Fibroblast of skin of right quadriceps (primary cell): ENCODE results near the gene WDR33.

Source experiments
- DNase-seq: peaks from one replicate; pipeline ENCODE4 v3.0.0-alpha.2; 2013

Gene WDR33

DNA sequence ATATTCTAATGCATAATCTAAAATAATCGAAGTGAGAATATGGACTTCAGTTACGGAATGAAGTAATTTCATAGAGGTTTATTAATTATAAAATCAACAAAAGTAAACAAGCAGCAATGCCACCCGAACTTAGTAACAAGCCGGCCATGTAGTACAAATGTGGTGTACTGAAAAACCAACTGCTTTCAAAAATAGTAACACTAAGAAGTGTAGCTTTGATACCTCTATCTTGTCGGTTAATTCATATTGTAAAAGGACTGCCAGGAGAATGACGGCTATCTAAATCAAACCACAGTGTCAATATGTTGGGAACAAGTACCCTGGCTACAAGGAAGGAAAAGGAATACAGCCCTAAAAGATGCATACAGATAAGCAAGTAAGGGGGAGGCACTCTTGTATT lies 48.5 kb downstream of the WDR33 start:
- no peak for DNase-seq

DNA sequence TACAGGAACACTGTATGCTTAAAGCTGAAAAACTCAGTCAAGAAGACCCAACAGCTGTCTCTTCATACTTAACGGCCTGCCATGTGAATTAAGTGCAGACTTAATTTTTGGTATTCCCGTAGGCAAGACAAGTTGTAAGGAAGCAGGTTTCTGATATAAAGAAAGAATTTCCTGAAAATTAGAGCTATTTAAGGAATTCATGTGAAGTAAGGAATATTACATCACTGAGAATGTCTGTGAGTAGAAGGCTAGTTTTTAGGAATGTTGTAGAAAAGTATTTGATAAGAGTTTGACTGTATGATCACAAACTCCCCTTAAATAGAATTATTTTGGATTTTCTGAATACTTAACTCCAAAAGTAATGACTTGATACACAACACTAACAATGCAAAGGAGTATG lies 51.0 kb downstream of the WDR33 start:
- no peak for DNase-seq

DNA sequence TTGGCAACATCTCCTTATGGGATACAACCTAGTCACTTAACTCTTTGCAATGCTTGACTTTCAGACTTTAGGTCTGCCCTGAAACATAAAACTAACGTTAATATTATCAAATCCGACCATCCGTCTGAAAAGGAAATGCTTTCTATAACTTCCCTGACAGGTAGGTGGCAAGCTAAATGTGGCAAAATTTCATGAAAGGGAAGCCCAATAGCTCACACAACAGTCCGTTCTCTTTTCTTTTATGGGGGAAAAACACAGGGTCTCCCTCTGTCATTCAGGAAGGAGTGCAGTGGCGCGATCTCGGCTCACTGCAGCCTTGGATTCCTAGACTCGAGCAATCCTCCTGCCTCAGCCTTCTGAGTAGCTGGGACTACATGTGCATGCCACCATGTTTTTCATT lies 56.8 kb downstream of the WDR33 start:
- DNase-seq: no peak

DNA sequence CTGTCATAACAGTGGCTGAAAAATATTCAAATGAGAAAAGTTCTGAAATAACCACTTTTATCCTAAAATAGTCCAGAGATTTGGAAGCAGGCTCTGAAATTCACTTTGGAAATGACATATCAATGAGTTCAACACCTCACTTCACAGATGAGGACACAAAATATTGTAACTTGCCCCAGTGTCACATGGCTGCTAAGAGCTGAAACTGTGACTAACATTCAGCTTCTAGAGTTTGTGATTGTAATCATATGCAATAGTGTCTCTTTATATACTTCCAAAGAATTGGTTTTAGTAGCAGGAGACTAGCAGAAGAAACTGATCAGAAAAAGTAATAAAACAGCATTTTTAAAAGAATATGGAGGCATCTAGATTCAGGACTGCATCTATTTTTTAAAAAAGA lies 57.6 kb downstream of the WDR33 start:
- DNase-seq: no peak

DNA sequence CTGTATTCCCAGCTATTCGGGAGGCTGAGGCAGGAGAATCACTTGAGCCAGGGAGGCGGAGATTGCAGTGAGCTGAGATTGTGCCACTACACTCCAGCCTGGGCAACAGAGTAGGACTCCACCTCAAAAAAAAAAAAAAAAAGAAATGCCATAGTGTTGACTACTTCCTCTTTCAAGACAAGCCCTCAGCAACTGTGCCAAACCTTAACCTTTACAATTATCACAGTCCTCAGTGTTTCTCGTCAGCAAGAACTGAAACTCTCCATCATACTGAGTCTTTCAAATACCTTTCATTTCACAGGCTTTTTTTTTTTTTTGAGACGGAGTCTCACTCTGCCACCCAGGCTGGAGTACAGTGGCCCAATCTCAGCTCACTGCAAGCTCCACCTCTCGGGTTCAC lies 61.4 kb downstream of the WDR33 start:
- peak; percentile 15 for DNase-seq

DNA sequence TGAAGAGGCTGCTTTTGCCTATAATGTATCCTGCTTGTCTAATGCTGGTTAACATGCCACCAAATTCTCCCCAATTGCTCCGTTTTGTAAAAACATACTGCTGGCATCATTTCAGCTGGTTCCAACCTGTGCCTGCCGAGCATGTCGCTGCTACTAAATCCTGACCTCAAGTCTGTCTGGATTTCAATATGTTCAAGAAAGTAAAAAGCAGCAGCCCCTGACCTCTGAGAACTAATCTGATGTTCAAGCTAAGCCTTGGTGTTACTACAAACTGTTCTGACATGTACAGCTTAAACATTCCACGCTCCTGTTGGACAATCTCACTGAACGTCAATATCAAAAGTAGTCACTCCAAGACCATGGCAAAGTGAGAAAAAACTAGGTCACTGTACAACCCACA lies 63.4 kb downstream of the WDR33 start:
- no peak for DNase-seq

DNA sequence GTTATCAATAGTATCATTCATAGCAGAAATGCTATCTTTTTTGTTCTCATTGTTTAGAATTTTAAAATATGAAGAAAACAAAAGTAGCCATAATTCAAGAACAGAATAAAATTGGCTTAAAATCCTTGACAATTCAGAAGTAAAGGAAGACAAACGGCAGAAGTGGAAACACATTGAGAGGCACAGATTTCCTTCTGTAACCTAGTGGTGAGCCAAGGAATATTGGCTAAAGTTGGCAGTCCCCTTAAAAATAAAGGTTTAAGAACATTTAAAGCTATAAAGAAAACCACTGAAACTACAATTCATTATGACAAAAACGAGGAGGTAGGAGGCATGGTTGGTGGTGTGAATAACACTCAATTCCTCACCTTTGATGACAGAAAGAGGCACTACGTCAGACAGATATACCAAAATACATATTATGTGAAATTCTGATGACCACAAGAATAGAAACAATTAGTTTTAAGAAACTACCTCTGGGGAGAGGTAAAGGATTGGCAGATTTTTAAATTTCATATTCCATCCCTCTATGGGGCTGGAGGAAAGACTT lies 67.4 kb downstream of the WDR33 start:
- no peak for DNase-seq

DNA sequence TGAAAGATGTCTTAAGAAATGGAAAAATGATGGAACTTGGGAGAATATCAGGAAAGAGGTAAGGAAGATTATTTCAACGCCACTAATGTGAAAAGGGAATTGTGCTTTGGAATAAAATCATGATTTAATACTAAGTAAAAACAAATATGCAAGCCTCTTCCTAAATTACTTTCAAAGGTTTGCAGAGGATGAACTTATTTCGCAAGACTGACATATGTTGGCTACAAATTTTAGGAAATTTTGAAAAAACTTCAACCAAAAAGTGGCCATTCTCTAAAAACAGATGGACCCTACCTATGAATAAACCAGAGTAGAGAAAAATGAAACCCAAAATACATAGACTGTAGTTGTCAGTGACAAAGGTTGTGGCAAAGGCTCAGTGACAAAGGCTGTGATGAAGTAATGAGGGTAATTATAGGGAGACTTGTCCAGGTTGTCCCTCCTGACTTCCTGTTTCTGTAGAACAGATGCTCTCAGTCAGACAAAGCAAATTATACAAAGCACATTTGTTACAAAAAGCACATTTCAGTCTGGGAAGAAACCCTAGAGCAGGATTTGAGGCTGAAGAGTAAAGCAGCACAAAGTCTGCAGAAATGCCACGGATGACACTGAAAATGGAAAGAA lies 70.2 kb downstream of the WDR33 start:
- DNase-seq: no peak

DNA sequence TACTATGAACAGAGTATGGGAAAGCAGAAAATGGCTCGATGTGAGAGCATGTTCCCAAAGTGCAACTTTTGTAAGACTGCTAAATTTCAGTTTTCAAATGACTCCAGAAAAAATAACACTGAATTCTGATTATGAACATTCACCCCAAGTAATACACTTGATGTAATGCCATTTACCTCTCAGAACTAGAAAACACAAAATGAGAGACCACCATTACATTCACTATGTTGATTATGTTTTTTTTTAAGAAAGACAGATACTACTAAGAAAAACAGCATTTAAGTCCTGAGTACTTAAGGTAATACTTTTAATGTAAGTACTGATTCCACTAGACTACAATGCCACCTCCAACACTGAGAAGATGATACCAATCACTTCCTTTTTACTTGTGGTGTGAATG lies 71.2 kb downstream of the WDR33 start:
- DNase-seq: no peak

DNA sequence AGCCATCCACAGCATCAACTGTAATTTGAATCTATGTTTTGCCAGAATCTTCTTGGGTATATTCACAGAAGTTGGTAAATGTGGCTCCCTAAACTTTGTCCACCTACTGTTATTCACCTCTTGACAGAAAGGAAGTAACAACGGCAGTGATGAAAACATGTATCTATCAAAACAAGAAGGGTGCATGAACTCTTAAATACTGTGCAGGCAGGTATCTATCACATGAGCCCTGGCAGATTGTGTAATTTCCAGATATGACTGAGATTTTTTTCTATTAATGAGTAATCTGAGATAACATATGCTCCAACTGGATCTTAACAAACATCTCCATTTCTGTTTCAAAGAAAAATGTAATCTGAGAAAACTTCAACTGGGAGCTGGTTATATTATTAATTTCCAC lies 73.1 kb downstream of the WDR33 start:
- no peak for DNase-seq

DNA sequence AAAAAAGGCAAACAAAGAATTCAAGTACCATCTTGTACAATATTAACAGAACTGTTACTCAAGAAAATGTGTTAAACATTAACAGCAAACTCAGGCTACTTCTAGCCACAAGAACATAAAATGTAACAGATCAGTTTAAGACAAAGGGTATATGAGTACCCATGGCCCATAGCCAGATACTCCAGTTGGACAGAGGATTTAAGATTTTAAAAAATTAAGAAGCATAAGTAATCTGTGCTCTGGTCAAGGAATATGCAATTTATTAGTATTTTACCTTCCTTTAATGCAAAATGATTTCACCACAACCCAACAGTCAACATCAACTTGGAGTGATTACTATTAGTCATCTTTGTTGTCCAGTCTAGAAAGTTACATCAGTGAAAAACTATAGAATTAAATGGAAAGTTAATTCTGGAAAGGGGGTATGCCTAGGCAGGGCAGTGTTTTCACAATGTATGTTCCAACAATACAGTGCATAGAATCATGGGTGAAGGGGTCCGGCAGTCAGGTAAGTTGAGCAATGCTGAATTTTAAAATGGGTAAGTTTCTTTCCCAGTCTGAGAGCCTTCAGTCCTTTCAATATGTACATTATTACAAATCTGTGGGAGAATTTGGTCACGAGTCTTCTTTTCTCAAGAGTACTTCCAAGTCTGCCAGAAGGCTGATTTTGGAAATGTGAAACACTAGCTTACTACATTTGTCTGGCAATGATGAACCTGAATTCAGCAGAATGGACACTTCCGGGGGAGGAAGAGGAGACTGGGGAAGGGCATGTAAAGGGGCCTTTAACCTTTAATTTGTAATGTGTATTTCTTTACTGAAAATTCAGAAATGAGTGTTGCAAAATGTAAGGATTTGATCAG lies 75.2 kb downstream of the WDR33 start:
- no peak for DNase-seq

DNA sequence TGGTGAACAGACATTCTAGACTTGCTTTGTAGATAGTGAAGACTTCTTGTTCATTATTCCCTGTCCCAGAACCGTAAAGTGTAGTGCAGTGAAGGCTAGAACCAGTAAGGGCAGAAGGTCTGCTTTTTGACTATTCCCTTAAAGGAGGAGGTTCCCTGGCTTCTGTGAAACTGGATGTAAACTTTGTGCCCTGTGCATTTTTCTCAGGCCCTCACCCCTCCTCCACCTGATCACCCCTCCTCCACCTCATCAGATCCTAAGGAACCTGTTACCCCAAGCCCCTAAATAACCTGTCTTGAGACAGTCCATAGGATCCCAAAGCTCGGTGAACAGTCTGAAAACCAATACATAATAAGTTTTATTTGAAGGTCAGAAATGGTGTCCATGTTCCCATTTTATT lies 75.9 kb downstream of the WDR33 start:
- DNase-seq: no peak

DNA sequence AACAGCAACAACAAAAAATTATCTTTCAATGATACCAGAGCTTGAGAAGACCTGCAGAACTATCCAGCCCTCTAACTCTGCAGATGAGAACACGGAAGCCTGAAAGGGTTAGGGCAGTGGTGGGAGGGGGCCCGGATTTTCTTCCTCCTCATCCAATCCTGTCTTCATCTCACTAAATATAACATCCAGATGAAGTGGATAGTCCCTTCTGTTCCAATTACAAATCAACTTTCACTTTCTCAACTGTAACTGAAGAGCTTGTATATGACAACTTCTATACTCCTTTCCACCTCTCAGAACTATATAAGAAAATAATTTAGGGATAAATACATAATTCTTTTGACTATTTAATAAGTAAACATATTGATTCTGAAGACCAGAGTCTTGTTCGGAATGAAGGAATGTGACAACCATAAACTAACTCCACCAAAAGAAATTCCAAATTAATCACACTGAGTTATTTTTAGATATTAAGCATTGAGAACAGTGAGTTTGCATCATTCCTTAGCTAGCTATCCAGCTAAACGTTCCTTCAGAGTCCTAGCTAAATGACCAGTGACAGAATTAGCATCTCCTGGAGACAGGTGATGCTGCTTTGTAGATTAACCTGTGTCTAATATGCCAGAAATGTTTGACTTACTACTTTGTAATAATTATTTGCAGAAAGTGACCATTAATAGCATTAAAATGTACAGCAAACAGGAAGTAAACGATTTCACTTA lies 77.0 kb downstream of the WDR33 start:
- peak; percentile 39 for DNase-seq

DNA sequence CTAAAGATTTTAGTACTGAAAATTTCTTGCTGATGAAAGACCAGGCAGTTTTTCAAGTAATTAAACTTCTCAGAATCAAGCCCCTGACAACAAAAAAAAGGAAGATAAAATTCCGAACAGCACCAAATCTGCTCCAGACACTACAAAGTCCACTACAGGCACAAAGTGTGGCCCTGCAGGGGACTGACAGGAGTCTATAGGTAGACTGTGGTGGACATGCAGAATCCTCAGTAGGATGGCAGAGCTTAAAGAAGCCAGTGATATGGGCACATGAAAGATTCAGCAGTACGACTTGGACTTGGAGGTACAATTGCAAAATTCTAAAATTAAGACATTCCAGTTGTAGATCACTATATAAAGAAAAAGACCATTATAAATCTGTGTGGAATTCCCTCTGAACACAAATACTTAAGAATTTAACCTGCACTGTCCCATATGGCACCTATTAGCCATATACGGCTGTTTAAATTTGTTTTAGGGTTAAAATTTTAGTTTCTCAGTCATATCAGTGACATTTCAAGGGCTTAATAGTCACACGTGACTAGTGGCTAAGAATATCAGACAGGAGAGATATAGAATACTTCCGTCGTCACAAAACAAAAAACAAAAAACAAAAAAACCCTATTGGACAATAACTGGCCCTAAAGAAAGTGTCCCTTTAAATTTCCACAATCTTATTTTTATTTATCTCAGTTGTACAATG lies 77.7 kb downstream of the WDR33 start:
- no peak for DNase-seq

DNA sequence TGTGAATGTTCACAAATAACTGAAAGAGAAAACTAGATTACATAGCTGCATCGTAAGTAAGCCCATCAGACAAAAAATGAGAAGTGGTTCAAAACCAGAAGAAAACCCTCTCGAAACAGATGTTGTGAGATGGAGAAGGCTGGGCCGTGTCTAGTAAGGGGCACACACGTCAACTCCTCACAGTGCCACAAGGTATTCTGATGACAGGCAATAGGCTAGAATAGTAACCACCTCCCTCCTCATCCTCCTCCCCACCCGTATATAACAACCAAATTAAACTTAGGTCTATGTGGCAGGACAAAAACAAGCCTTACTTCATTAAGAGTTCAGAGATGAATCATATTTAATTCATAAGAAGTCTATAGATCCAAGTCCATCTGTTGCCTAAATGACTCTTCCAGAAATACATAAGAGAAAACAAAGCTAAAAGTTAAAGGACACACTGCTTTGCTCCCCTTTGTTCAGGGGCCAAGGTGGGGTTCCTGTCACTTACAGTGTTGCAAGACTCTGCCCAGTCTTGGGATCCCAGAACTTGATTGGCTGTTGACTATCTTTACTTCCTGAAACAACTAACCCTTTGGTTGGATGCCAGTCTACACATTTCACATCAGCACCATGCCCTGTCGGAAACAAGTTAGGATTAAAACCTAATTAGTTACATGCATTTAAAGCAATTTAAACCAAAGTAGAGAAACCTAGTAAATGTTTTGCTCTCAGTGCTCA lies 84.7 kb downstream of the WDR33 start:
- DNase-seq: no peak

DNA sequence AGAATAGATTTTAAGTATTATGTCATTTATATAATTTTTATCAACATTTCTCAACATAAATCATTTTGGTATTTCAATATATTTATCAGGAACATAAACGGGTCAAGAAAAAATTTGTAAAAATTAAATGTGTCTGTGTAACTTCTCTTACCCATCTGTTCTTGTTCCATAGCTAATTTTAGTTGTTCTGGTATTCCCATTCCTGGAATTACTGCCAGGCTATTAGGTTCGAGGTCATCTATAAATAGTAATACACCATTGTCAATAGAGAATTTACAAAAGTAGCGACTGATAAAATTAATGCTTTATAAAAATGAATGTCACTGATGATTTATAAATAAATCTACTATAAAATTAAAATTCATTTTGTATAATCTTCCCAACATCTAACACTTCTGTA lies 88.2 kb downstream of the WDR33 start:
- DNase-seq: no peak

DNA sequence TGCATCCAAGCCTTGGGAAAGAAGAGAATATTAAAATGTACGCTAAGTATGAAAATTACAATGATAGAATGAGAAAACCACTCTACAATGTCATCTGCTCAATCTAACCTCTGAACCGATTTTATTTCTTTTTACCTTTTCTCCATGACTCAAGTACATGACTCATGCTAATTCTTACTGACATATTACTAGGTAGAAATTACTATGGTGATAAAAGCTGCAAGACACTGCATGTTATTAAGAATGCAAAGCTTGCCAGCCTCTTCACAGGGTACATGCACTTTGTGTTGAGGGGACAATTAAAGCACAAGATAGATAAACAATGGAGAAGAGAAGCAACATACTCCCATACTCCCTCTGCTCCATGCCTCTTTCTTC lies 89.0 kb downstream of the WDR33 start:
- DNase-seq: no peak

DNA sequence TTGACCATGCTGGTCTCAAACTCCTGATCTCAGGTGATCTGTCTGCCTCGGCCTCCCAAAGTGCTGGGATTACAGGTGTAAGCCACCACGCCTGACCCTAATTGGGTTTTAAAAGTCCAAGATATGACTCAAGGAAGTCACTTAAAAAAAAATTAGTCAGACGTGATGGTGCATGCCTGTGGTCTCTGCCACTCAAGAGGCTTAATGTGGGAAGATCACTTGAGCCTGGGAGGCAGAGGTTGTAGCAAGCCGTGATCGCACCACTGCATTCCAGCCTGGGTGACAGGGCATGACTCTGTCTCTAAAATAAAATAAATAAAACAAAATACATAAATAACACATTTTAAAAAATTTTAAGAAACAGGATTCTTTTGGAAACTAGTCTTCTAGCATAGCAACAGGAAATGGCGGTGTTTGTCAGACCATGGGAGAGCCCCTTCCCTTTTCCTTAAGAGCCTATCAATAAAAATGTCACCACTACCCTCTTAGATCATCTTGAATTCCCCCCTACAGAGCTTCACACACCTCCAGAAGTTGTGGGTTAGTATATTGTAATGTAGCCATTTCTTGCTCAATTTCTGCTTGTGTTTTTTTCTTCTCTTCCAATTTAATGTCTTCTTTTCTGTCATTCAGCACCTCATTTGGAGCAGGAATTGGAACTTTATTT lies 89.5 kb downstream of the WDR33 start:
- peak; percentile 20 for DNase-seq

DNA sequence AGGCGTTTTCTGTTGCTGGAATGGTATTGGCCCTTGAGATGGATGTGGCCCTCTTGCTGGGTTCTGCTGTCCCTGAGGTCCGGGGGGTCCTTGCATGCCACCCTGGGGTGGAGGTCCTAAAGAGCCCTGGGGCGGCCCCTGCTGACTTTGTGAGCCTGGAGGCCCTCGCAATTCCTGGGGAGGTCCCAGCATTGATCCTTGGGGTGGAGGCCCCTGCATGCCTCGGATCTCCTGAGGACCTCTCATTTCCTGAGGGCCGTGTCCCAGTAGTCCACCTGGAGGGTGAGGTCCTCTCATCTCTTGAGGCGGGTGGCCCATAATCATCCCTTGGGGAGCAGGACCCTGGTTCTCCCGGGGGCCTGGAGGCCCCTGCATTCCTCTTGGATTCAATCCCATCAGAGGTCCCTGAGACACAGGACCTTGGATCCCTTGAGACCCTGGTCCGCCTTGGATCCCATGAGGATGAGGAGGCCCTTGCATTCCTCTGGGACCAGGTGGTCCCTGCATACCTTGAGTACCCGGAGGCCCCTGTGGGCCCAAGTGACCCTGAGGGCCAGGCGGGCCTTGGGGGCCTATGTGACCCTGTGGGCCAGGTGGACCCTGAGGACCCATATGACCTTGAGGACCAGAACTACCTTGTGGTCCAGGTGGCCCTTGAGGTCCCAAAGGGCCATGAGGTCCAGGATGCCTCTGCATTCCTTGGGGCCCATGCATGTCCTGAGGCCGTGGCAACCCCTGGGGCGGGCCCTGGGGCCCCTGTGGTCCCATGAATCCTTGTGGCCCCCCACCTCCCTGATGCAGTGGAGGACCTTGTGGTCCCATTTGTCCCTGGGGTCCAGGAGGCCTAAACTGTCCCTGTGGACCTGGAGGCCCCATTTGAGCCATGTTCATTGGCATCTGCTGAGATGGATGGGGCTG lies 91.4 kb downstream of the WDR33 start:
- DNase-seq: no peak

DNA sequence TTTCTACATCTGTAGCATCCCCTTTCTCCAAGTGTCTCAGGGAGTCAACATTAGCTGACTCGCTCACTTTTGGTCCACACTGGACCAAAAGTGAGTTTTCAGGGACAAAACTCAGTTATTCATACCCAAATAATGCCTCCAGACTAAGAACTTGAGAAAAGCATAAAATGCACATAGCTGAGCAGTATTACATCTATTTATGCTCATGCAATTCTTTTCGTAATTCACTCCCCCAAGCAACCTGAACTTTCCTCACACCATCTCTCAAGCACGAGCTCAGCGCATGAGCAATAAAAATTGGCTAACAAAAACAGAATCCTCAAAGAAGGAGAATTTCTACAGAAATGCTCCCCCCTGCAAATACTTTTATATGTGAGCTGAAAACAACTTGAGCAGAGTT lies 92.7 kb downstream of the WDR33 start:
- DNase-seq: no peak
